ENCODE measurements around the gene TOMT.

- TF ChIP-seq, protein P1, sequence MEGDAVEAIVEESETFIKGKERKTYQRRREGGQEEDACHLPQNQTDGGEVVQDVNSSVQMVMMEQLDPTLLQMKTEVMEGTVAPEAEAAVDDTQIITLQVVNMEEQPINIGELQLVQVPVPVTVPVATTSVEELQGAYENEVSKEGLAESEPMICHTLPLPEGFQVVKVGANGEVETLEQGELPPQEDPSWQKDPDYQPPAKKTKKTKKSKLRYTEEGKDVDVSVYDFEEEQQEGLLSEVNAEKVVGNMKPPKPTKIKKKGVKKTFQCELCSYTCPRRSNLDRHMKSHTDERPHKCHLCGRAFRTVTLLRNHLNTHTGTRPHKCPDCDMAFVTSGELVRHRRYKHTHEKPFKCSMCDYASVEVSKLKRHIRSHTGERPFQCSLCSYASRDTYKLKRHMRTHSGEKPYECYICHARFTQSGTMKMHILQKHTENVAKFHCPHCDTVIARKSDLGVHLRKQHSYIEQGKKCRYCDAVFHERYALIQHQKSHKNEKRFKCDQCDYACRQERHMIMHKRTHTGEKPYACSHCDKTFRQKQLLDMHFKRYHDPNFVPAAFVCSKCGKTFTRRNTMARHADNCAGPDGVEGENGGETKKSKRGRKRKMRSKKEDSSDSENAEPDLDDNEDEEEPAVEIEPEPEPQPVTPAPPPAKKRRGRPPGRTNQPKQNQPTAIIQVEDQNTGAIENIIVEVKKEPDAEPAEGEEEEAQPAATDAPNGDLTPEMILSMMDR (CRISPR knock-in tag; IDR thresholded peaks at IDR 0.05) = no peak
- no peak for TF ChIP-seq RXRA (CRISPR knock-in tag; IDR thresholded peaks at IDR 0.05)
- no peak for TF ChIP-seq EZH2 (conservative IDR thresholded peaks at IDR 0.05; ENCODE audit: low read depth, low read length)
These were observed 19.9 kb upstream of the TOMT start for GRCh38 chr11:72085621-72086351.

All from HepG2 (cell line).